Astrocyte of the cerebellum (primary cell): Measurements from ENCODE around the gene COL25A1.

Experiments used
- DNase-seq: peaks from one replicate; pipeline ENCODE4 v3.0.0-alpha.2; 2011; ENCODE audit warnings: low read depth
- H3K4me3 ChIP-seq: 2 replicates; pipeline ENCODE4 v1.5.1; 2011; ENCODE audit warnings: mild to moderate bottlenecking, low read depth, low read length, moderate library complexity
- in situ Hi-C: cut with HindIII; loops from 2 replicates; pipeline ENCODE4 v1.10.0; 2017; ENCODE audit warnings: low sequenced_read_pairs
- TF ChIP-seq, protein P1 (sequence below): IDR thresholded peaks from 2 replicates; pipeline ENCODE4 v1.5.1; 2012; ENCODE audit warnings: low read length, low read depth, moderate library complexity, mild to moderate bottlenecking; ENCODE audit errors: missing control alignments

COL25A1 gene

DNA sequence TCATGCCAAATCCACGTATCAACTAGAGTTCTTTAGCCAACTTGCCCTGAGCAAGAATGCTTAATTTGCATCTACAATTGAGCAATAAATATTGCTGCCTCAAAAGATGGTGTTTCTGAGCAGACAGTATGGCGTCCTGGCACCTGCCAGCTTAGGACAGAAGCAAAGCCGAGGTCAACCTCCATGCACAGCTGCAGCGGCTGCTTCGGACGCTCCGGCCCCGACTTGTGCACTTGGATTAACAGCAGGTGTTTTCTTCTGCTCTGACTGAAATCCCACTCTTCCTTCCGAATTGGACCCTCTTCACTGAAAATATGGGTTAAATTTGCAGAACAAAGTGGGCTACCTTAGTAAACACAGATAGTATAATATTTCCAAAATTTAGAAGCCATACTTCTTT is 324.4 kb downstream of the COL25A1 start:
- TF ChIP-seq, protein P1, sequence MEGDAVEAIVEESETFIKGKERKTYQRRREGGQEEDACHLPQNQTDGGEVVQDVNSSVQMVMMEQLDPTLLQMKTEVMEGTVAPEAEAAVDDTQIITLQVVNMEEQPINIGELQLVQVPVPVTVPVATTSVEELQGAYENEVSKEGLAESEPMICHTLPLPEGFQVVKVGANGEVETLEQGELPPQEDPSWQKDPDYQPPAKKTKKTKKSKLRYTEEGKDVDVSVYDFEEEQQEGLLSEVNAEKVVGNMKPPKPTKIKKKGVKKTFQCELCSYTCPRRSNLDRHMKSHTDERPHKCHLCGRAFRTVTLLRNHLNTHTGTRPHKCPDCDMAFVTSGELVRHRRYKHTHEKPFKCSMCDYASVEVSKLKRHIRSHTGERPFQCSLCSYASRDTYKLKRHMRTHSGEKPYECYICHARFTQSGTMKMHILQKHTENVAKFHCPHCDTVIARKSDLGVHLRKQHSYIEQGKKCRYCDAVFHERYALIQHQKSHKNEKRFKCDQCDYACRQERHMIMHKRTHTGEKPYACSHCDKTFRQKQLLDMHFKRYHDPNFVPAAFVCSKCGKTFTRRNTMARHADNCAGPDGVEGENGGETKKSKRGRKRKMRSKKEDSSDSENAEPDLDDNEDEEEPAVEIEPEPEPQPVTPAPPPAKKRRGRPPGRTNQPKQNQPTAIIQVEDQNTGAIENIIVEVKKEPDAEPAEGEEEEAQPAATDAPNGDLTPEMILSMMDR = no peak
- in situ Hi-C loops = no loop called here
- no peak overlapping the region for H3K4me3 ChIP-seq
- DNase-seq = no peak

DNA sequence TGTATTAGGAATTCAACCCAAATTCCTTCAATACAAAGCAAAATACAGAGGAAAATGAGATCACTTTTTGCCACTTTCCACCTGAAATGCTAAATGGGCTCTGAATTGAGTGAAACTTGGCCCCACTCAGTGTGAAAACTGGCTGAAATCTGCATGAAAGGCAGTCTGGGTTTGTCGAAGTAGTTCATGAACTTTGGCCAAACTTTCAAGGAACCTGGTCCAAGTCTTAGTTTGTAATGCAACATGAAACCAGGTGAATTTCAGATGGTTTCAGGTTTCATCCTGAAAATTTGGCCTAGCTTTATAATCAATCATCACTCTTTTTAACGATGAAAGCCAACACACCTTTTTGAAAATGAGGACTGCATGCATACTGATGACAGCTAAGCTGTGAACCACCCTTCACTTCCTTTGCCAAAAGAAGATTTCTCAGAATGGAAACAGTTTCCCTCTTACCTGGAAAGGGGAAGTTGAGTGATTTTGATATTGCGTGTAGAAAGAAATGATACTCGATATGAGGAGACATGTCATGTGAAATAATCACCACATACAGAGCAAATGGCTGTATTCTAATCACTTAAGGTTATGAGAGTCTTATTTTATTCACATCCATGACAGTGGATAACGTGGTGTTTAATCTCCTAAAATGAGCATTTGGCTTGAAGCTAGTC is 329.7 kb downstream of the COL25A1 start:
- no peak for DNase-seq
- no peak overlapping the region for H3K4me3 ChIP-seq
- in situ Hi-C loops = no loop called here
- TF ChIP-seq, protein P1 = no peak

DNA sequence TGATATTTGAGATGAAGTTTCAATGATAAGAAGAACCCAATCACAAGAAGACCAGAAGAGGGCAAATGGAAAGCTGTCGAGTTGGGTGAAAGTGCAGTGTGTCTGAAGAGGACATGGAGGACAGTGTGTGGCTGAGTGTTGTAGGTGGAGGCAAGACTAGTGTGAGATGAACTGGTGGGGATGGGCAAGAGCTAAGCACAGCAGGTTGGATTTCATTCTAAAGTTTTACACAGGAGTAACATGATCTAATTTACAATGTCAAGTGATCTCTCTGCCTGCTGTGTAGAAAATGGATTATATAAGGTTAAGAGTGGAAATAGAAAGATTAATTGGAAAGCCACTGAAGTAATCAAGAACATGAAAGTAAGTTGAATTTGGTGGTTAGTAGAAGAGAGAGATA is 331.0 kb downstream of the COL25A1 start:
- no peak overlapping the region for H3K4me3 ChIP-seq
- in situ Hi-C loops = no loop called here
- TF ChIP-seq, protein P1 = no peak
- DNase-seq = no peak

DNA sequence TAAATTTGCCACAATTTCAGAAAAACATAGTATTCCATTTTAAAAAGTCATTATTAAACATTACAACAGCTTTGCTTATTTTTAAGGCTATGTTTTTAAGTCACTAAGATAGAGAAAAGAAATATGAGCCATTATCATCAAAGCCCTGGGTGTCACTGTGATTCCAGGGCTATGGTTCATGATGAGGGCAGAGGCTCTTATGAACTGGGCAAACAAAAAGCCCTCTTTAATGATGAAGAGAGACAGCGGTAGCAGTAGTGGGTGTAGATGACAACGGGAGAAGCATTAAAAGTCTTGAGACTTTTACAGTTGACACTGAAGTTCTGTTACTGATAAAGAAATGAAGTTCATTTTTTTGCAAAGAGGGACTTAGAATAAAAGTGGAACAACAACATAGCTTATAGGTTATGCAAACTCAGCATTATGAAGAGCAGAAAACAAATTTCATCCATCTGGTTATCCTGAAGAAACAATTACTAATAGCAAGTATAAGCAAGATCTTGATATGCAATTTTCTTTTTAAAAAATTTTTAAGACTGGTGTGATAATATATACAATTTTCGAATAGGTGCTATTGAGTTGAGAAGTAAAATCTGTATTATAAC is 336.9 kb downstream of the COL25A1 start:
- H3K4me3 ChIP-seq = no peak overlapping the region
- DNase-seq = no peak
- in situ Hi-C loops = no loop called here
- TF ChIP-seq, protein P1 = no peak

DNA sequence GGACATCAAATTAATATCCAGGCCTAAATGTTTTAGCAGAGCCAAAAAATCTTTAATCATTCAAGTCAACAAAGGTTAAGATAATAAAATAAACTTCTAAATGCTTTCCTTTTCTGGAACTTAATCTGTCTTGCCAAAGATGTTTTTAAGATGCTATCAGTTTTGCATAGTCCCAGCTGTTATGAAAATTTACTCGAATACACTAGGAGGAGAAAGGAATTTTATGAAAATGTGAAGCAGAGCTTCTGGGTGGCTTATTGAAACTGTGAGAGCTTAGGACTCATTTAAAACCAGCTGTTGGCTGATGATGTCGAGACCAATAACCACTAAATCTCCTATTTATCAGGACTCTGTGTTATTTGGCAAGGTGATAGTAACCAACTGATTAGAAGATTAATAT is 337.4 kb downstream of the COL25A1 start:
- TF ChIP-seq, protein P1 = no peak
- H3K4me3 ChIP-seq = no peak overlapping the region
- in situ Hi-C loops = no loop called here
- no peak for DNase-seq

DNA sequence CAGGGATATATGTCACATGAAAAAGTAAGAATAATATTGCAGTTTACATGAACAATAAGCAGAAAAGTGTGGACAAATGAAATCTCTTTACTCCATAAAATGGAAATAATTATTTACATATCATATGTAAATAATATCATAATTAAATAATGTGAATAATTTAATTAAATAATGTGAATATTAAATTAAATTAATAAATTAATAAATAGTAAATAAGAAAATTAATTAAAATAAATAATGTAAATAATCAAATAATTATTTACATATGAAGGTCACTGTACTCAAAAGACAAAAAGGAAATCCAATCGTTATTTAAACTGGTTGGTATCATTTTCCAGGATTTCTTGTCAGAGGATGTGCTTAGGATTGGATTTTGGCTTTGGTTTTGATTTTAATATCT is 338.5 kb downstream of the COL25A1 start:
- no peak for DNase-seq
- TF ChIP-seq, protein P1 = no peak
- no peak overlapping the region for H3K4me3 ChIP-seq
- in situ Hi-C loops = no loop called here
